Measurements from ENCODE around the gene SCARF2.
A peak's percentile ranks its signal among the peaks of the same experiment; 100 is the strongest.
"Not testable (repeated sequence)": the region's sequence is repeated elsewhere in the genome, so short reads cannot be mapped to it uniquely, and the experiment has no call there.

SCARF2 gene

DNA sequence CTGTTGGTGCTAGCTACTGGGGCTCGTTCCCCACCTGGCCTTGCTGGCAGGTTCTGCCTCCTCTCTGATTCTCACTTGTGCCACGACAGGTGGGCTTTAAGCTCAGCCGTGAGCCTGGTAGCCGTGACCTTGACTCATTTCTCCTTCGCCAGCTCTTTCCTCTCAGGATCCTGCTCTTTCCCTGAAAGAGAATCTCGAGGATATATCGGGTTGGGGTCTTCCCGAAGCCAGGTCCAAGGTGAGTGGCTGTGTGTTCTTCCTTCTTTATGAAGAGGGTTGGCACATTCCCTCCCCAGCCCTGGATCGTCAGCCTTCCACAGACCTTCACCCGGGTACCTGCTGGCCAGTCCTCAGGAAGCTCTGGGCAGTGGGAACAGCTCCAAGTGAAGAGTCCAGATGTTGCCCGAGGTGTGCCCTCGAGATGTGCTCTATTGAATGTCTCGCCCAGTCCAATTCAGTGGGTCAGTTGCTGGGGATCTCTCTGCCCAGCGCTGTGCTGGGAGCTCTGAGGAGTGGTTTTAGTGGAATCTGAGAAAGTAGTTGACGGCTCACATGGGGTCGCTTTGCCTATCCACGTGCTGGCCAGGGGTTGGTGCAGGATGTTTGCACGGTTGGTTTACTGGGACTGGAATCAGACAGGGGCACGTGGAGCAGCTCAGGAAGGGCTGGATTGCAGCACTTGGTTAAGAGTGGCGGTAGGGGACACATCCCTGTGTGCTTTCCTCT is 42.3 kb downstream of the SCARF2 start:
- DNase-seq (ENCODE audit: low read depth): no peak
- no peak overlapping the region for H3K4me3 ChIP-seq (ENCODE audit: control insufficient read depth, low read depth, low read length)
- TF ChIP-seq, protein P1, sequence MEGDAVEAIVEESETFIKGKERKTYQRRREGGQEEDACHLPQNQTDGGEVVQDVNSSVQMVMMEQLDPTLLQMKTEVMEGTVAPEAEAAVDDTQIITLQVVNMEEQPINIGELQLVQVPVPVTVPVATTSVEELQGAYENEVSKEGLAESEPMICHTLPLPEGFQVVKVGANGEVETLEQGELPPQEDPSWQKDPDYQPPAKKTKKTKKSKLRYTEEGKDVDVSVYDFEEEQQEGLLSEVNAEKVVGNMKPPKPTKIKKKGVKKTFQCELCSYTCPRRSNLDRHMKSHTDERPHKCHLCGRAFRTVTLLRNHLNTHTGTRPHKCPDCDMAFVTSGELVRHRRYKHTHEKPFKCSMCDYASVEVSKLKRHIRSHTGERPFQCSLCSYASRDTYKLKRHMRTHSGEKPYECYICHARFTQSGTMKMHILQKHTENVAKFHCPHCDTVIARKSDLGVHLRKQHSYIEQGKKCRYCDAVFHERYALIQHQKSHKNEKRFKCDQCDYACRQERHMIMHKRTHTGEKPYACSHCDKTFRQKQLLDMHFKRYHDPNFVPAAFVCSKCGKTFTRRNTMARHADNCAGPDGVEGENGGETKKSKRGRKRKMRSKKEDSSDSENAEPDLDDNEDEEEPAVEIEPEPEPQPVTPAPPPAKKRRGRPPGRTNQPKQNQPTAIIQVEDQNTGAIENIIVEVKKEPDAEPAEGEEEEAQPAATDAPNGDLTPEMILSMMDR (conservative IDR thresholded peaks at IDR 0.05; ENCODE audit: control insufficient read depth, insufficient read depth, low read depth, low read length): no peak

DNA sequence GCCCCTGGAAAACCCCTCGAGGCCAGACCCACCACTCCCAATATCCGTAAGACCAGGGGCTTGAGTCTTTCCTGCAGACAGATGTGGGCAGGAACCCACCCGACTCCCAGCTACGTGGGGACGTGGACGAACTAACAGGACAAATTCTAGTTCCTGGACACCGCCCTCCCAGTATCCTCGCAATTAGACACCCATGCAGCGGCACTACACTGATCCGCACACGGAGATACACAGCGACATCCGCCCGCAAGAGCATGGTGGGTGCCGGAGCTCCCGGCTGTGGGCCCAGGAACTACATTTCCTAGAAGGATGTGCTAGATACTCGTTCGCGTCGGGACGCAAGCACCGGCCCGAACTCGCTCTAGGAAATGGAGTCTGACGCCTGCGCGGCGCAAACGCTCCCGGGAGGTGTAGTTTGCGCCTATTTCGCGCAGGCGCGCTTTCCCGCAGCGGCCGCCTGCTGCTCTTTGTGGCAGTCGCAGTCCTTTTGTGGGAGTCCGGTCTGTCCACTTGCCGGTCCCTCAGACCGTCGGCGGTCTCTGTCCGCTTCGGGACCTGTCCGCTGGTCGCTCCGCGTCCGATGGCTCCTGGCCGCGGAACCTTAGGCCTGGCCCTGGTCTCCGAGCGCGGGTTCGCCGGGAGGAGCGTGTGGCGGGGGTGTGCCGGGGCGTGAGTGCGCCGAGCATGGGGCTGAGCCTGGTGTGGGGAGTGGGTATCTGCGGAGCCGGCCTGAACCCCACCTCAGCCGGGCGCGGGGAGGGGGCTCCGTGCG is 43.7 kb downstream of the SCARF2 start, which contains the start of gene ZNF74:
TSS of gene ZNF74 (plus strand) at position 447 of the 772 bp plus-strand sequence. CDS start 478 bp downstream, outside the sequence.
- TF ChIP-seq, protein P1 (conservative IDR thresholded peaks at IDR 0.05; ENCODE audit: control insufficient read depth, insufficient read depth, low read depth, low read length): no peak
- peak within 1 kb of the TSS; percentile 72 for H3K4me3 ChIP-seq (ENCODE audit: control insufficient read depth, low read depth, low read length)
- peak; percentile 90 for DNase-seq (ENCODE audit: low read depth)

DNA sequence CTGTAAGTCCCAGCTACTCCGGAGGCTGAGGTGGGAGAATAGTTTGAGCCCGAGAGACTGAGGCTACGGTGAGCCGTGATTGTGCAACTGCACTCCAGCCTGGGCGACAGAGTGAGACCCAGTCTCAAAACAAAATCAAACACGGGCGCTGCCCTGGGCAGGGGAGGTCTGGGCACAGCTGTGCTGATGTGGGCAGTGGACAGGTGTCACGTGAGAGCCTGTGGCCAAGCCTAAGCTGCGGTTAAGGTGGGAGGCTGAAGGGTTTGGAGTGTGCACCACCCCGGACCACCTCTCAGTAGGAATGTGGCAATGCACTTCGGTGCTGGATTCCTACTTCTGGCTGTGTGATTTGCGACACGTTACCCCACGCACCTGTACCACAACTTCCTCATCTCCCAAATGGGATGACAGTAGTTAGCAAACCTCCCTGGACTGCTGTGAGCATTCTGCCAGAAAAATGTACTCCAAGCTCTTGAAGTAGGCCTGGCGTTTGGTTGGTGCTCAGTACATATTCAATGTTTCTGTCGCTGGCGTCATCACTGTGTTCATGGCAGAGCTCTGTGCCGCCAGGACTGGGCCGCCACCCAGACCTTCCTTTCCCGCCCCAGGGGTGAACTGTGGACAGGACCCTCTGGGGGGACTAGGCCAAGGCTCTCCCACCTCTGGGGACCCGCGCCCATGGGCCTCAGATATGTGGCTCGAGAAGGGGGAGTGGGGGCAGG is 44.5 kb downstream of the SCARF2 start:
- TF ChIP-seq, protein P1 (conservative IDR thresholded peaks at IDR 0.05; ENCODE audit: control insufficient read depth, insufficient read depth, low read depth, low read length): no peak
- H3K4me3 ChIP-seq (ENCODE audit: control insufficient read depth, low read depth, low read length): peak overlapping the region; percentile 72
- no peak for DNase-seq (ENCODE audit: low read depth)

DNA sequence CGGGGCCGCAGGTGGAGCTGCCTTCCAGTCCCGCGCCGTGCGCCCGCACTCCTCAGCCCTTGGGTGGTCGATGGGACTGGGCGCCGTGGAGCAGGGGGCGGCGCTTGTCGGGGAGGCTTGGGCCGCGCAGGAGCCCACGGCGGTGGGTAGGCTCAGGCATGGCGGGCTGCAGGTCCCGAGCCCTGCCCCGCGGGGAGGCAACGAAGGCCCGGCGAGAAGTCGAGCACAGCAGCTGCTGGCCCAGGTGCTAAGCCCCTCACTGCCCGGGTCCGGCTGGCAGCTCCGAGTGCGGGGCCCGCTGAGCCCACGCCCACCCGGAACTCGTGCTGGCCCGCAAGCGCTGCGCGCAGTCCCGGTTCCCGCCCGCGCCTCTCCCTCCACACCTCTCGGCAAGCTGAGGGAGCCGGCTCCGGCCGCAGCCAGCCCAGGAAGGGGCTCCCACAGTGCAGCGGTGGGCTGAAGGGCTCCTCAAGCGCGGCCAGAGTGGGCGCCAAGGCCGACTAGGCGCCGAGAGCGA is 45.2 kb downstream of the SCARF2 start:
- H3K4me3 ChIP-seq (ENCODE audit: control insufficient read depth, low read depth, low read length); DNase-seq (ENCODE audit: low read depth): not testable (repeated sequence)

DNA sequence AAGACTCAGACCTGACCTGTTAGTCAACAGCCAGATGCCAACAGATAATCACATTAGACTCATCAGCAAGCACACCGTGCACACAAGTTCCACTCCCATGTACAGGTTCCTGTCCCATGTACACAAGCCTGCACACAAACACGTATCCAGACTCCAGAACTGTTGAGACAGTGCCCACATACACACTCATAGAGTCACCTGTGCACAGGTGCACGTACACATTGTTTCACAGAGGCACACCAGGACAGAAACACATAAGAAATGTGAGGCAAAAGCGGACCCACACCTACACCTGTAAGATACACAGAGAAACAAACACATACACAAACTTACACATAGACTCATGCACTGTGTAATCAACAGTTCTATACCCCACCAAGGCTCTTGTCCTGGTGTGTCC is 46.4 kb downstream of the SCARF2 start:
- TF ChIP-seq, protein P1 (conservative IDR thresholded peaks at IDR 0.05; ENCODE audit: control insufficient read depth, insufficient read depth, low read depth, low read length): no peak
- no peak for DNase-seq (ENCODE audit: low read depth)

DNA sequence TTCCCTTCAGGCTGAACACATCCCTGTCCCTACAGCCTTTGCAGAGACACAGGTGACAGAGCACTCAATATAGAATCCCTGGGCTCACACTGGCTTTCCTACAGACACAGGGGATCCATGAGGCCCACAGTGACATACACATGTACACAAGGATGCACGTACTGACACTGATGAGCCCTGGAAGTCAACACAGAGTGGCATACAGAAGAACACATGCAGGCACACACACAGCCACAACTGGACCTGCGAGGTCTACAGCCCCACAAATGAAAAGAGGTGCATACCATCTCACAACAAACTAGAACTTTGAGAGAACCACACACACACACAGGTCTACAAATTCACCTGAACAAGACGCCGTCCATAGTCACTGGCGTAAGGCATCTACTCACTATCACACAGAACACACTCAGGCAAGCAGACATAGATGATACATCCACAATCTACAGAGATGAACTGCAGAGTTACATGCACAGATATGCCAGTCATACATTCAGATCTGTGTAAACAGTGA is 47.2 kb downstream of the SCARF2 start:
- TF ChIP-seq, protein P1 (conservative IDR thresholded peaks at IDR 0.05; ENCODE audit: control insufficient read depth, insufficient read depth, low read depth, low read length): no peak
- DNase-seq (ENCODE audit: low read depth): no peak
- no peak overlapping the region for H3K4me3 ChIP-seq (ENCODE audit: control insufficient read depth, low read depth, low read length)

More for the DNA sequence above, 46.4 kb downstream of the SCARF2 start:
- H3K4me3 ChIP-seq (ENCODE audit: control insufficient read depth, low read depth, low read length): no peak overlapping the region

All from fibroblast of mammary gland (primary cell).